K562 (cell line): ENCODE measurements around the gene PPAN. TPM values are rescaled to one million over a fixed set of nuclear protein-coding genes. Genes with fewer than 3 reads are reported as not detected.

Experiments used
- CC2D1A ChIP-seq: fragments of 450-650 bp; IDR thresholded peaks from 2 replicates; pipeline ENCODE4 v1.6.1; 2017; ENCODE audit warnings: mild to moderate bottlenecking
- CHD1 ChIP-seq: fragments of 200-600 bp; sonication (generic); IDR thresholded peaks from one replicate; pipeline ENCODE4 v1.6.1; 2012; ENCODE audit warnings: mild to moderate bottlenecking, moderate library complexity, low read length, inconsistent platforms
- E2F8 ChIP-seq: fragments of 450-650 bp; IDR thresholded peaks from 2 replicates; pipeline ENCODE4 v1.7.1; 2018; ENCODE audit warnings: mild to moderate bottlenecking, low read depth; ENCODE audit not compliant: partially characterized antibody
- FOSL1 ChIP-seq: fragments of 200-800 bp; sonication (Bioruptor generic); conservative IDR thresholded peaks from 2 replicates; pipeline ENCODE4 v1.6.1; 2016; ENCODE audit warnings: missing genetic modification characterization, missing compliant biosample characterization
- KDM1A ChIP-seq, 2 experiments: fragments of 450-650 bp; IDR thresholded peaks; 2 replicates each; pipeline ENCODE4 v1.6.1; 2016; ENCODE audit warnings: mild to moderate bottlenecking in 2 of 2
- KDM2B ChIP-seq: fragments of 250-450 bp; sonication (Bioruptor Pico); IDR thresholded peaks from 2 replicates; pipeline ENCODE4 v1.8.0; 2021; ENCODE audit warnings: mild to moderate bottlenecking, moderate library complexity
- MAFK ChIP-seq: IDR thresholded peaks from 2 replicates; pipeline ENCODE4 v1.6.1; 2011; ENCODE audit warnings: low read length, improper control_type of control experiment
- MEF2A ChIP-seq: IDR thresholded peaks from 2 replicates; pipeline ENCODE4 v1.6.1; 2011; ENCODE audit warnings: low read depth, mild to moderate bottlenecking, low read length, moderate library complexity; ENCODE audit not compliant: control insufficient read depth
- NCOA2 ChIP-seq, 2 experiments: fragments of 450-650 bp; IDR thresholded peaks; 2 replicates each; pipeline ENCODE4 v1.6.1; 2018; ENCODE audit warnings: mild to moderate bottlenecking in 2 of 2, moderate library complexity in 1 of 2; ENCODE audit not compliant: partially characterized antibody in 2 of 2
- NFE2 ChIP-seq: IDR thresholded peaks from 2 replicates; pipeline ENCODE4 v1.6.1; 2014; ENCODE audit warnings: antibody characterized with exemption, low read depth
- POLR2AphosphoS2 ChIP-seq: IDR thresholded peaks from 2 replicates; pipeline ENCODE4 v1.6.1; 2012; ENCODE audit warnings: low read length, improper control_type of control experiment
- POLR2H ChIP-seq: IDR thresholded peaks from 2 replicates; pipeline ENCODE4 v1.6.1; 2016; ENCODE audit warnings: missing genetic modification characterization, low read depth, mild to moderate bottlenecking, control low read depth, missing compliant biosample characterization, moderate library complexity
- SMAD3 ChIP-seq: fragments of 450-650 bp; formaldehyde crosslinking; conservative IDR thresholded peaks from 2 replicates; pipeline ENCODE4 v1.4.0; 2020; ENCODE audit warnings: mild to moderate bottlenecking
- SMC3 ChIP-seq: conservative IDR thresholded peaks from 2 replicates; pipeline ENCODE4 v1.6.1; 2011; ENCODE audit warnings: low read depth, low read length, improper control_type of control experiment; ENCODE audit not compliant: insufficient read depth
- TRIM28 ChIP-seq: fragments of 450-650 bp; IDR thresholded peaks from 2 replicates; pipeline ENCODE4 v1.6.1; 2017
- ZBED1 ChIP-seq: IDR thresholded peaks from 2 replicates; pipeline ENCODE4 v1.6.1; 2014
- ZNF263 ChIP-seq: sonication (generic); formaldehyde crosslinking; IDR thresholded peaks from 2 replicates; pipeline ENCODE4 v1.8.0; 2022; ENCODE audit warnings: mild to moderate bottlenecking, missing genetic modification reagents, borderline replicate concordance
- ZNF398 ChIP-seq: fragments of 250-450 bp; sonication (Bioruptor Pico); IDR thresholded peaks from 2 replicates; pipeline ENCODE4 v1.8.0; 2021; ENCODE audit warnings: moderate library complexity, mild to moderate bottlenecking, inconsistent platforms
- polyA plus RNA-seq, 8 experiments: library from polyadenylated mRNA; depleted of rRNA in 4 of 8; stranded (reverse) in 5 of 8; unstranded in 3 of 8; fragments of >200 nt; fragmentation: Nextera tagmentation in 2 of 8; fragmentation: Illumina TruSeq in 1 of 8; extraction: Ambion mirVana in 2 of 8; extraction: Trizol in 1 of 8; gene quantifications; 2 replicates each; pipeline versions ENCODE4 v1.2.1 to v1.2.3, GENCODE V29; 2011 to 2014; ENCODE audit warnings: inconsistent platforms in 1 of 8, missing spikeins in 1 of 8
- total RNA-seq, 7 experiments: library from RNA; depleted of rRNA in 6 of 7; stranded (reverse); fragments of >200 nt in 6 of 7; fragmentation: Illumina TruSeq in 2 of 7; extraction: Trizol in 2 of 7; gene quantifications; 2 replicates each; pipeline versions ENCODE4 v1.2.1 to v1.2.3, GENCODE V29; 2011 to 2021; ENCODE audit warnings: low replicate concordance in 1 of 7
- TF ChIP-seq, protein P1 (sequence below), 3 experiments: fragments of 200-800 bp in 1 of 3; sonication (Bioruptor generic) in 1 of 3; sonication (generic) in 1 of 3; formaldehyde crosslinking in 1 of 3; IDR thresholded peaks; 2 replicates each; pipeline versions ENCODE4 v1.6.1 to v1.8.0; 2016 to 2022; ENCODE audit warnings: mild to moderate bottlenecking in 2 of 3, missing compliant biosample characterization in 2 of 3, missing genetic modification characterization in 2 of 3, missing genetic modification reagents in 1 of 3
- TF ChIP-seq, protein P2 (sequence below): fragments of 450-650 bp; formaldehyde crosslinking; IDR thresholded peaks from 2 replicates; pipeline ENCODE4 v1.4.0; 2022; ENCODE audit warnings: missing genetic modification characterization
- TF ChIP-seq, protein P3 (sequence below): fragments of 450-650 bp; formaldehyde crosslinking; IDR thresholded peaks from 2 replicates; pipeline ENCODE4 v1.4.0; 2020; ENCODE audit warnings: mild to moderate bottlenecking, moderate library complexity

PPAN gene
- total and polyA plus RNA-seq, 9 of the 15 experiments (the other 6 are each of a cell fraction or from before 2014, with no cell fraction given), result 2.2 to 129 (median 59.1) TPM

DNA sequence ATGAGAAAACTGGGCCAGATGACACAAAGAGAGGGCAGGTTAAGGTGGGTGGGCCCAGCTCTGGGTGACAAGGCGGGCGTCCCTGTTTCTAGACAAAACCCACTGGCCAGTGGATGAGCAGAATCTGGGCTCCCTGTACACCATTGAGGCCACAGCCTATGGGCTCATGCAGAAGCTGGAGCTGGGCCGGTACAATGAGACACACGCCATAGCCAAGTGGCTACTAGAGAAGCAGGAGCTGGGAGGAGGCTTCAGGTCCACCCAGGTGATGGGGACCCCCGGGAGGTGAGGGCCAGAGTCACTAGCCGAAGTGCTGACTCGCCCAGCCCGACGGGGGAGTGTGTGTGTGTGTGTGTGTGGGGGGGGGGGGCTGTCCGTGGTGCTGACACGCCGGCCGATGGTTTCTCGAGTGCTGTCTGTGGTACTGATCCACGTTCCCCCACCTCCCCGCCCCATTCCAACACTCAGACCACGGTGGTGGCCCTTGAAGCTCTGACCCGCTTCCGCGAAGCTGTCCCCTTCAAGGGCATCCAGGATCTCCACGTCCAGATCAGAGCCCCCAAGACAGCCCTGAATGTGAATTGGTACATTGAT is 44.3 kb upstream of the PPAN start (continued):
- TF ChIP-seq ZNF398 (CRISPR knock-in tag), result no peak
- no peak for TF ChIP-seq SMAD3 (CRISPR knock-in tag)
- TF ChIP-seq E2F8, result no peak
- TF ChIP-seq POLR2H (tag), result no peak
- TF ChIP-seq MAFK, result no peak
- no peak for TF ChIP-seq MEF2A
- no peak for TF ChIP-seq POLR2AphosphoS2
- TF ChIP-seq NCOA2 (IDR thresholded peaks at IDR 0.05; ENCODE audit: partially characterized antibody in 2 of 2), result no peak
- TF ChIP-seq KDM1A (IDR thresholded peaks at IDR 0.05), result no peak
- TF ChIP-seq FOSL1, result no peak
- TF ChIP-seq, protein P1, sequence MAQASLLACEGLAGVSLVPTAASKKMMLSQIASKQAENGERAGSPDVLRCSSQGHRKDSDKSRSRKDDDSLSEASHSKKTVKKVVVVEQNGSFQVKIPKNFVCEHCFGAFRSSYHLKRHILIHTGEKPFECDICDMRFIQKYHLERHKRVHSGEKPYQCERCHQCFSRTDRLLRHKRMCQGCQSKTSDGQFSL (CRISPR knock-in tag; IDR thresholded peaks at IDR 0.05), result peak; percentile 99
- TF ChIP-seq, protein P1 (tag; IDR thresholded peaks at IDR 0.05), result peak in 1 of 2 experiments; percentile 100; a peak in 2 of 4 replicates
- no peak for TF ChIP-seq TRIM28
- TF ChIP-seq KDM2B (CRISPR knock-in tag), result no peak
- TF ChIP-seq, protein P2, sequence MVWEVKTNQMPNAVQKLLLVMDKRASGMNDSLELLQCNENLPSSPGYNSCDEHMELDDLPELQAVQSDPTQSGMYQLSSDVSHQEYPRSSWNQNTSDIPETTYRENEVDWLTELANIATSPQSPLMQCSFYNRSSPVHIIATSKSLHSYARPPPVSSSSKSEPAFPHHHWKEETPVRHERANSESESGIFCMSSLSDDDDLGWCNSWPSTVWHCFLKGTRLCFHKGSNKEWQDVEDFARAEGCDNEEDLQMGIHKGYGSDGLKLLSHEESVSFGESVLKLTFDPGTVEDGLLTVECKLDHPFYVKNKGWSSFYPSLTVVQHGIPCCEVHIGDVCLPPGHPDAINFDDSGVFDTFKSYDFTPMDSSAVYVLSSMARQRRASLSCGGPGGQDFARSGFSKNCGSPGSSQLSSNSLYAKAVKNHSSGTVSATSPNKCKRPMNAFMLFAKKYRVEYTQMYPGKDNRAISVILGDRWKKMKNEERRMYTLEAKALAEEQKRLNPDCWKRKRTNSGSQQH, result no peak
- TF ChIP-seq NFE2, result no peak; the same call in 1 of the 2 replicates
- no peak for TF ChIP-seq ZNF263 (CRISPR knock-in tag)
- no peak for TF ChIP-seq SMC3
- TF ChIP-seq CC2D1A, result no peak
- TF ChIP-seq ZBED1, result no peak
- no peak for TF ChIP-seq CHD1
- TF ChIP-seq, protein P3, sequence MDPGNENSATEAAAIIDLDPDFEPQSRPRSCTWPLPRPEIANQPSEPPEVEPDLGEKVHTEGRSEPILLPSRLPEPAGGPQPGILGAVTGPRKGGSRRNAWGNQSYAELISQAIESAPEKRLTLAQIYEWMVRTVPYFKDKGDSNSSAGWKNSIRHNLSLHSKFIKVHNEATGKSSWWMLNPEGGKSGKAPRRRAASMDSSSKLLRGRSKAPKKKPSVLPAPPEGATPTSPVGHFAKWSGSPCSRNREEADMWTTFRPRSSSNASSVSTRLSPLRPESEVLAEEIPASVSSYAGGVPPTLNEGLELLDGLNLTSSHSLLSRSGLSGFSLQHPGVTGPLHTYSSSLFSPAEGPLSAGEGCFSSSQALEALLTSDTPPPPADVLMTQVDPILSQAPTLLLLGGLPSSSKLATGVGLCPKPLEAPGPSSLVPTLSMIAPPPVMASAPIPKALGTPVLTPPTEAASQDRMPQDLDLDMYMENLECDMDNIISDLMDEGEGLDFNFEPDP (CRISPR knock-in tag), result no peak
